GM18502 (cell line): ENCODE data around the gene LTBP3.

Source experiments
- ATAC-seq: cut with Tn5 transposase; IDR thresholded peaks from one replicate; pipeline ENCODE4 v1.9.1; 2021; ENCODE audit warnings: mild to moderate bottlenecking; ENCODE audit not compliant: unreplicated experiment, poor library complexity

Gene LTBP3

GRCh38 chr11:65586247-65586630 is 28.1 kb upstream of the LTBP3 start:
- ATAC-seq = no peak

DNA sequence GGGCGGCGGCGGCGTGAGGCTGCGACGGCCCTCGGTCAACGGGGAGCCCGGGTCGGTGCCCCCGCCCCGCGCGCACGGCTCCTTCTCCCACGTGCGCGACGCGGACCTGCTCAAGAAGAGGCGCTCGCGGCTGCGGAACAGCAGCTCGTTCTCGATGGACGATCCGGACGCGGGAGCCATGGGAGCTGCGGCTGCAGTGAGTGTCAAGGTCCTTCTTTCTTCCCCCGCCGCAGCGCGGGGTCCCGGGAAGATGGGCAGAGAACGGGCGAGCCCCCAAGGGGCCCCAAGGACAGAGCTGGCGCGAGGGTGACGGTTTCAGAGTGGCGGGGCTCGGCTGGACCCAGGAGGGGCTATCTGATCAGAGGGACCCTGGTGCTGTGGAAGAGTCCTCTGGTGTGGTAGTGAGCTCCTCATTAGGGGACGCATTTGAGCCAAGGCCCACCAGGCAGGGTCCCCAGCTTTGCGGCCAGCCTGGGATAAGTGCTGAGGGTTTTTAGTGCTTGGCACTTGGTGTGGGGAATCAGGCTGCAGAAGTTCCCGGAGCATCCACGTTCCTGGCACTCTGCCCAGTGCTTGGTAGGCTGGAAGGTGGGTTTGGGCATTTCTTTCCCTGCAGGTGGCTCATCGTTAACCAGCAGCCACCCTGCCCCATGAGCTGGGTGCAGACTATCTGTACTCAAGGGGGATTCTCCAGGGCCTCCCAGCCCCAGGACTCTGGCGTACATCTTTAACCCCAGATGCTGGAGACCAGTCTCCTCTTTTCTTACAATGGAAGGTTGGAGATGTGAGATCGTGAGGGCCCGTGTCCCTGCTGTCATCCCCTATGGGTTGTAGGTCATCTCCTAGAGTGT is 27.5 kb upstream of the LTBP3 start:
- ATAC-seq = no peak

DNA sequence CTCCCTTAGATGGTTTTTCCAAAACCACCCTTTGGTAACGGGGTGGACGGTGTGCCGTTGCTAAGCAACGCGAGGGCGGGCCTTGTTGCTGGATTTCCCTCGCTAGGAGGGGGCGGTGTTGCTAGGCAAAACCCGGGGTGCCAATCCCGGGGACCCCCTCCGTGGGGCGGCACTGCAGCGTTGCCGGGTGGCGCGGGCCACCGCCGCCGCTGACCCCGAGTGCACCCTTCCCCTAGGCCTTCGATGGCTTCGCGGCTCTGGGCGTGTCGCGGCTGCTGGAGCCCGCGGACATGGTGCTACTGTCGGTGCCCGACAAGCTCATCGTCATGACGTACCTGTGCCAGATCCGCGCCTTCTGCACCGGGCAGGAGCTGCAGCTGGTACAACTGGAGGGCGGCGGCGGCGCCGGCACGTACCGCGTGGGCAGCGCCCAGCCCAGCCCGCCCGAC is 26.6 kb upstream of the LTBP3 start:
- ATAC-seq = no peak

- ATAC-seq = no peak
Observed at GRCh38 chr11:65584106-65584505, 25.9 kb upstream of the LTBP3 start.

DNA sequence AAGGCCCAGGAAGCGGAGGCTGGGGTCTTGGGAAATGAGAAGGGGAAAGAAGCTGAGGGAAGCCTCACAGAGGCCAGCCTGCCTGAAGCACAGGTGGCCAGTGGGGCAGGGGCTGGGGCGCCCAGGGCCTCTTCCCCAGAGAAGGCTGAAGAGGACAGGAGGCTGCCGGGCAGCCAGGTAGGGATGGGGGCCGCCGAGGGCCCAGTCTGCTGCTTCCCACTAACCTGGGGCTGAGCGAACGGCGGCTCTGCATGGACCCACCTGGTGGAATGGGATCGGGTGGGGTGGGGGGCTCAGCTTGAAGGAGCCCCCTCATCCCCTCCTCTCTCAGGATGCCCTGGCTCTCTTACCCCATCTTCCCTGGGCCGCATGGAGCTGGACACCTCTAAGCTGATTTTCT is 25.4 kb upstream of the LTBP3 start:
- ATAC-seq = no peak

- ATAC-seq = no peak
Observed at GRCh38 chr11:65581928-65582327, 23.8 kb upstream of the LTBP3 start.

DNA sequence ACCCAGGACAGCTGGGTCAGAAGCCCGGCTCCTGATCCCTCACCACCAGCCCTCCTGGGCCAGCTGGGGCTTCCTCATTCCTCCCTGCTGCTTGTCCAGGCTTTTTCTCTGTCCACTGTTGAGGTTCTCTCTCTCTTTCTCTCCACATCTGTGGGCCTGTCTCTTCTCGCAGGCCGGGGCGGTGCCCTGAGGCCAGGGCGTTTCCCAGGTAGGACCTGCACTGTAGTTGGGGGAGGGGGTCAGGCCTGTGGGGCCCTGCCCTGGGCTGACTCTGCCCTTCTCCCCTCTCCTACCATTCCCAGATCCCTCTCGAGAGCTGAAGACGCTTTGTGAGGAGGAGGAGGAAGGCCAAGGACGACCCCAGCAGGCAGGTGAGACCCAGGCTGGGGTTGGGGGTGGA is 22.6 kb upstream of the LTBP3 start:
- ATAC-seq = no peak

- no peak for ATAC-seq
Observed at GRCh38 chr11:65580031-65580692, 22.0 kb upstream of the LTBP3 start.

DNA sequence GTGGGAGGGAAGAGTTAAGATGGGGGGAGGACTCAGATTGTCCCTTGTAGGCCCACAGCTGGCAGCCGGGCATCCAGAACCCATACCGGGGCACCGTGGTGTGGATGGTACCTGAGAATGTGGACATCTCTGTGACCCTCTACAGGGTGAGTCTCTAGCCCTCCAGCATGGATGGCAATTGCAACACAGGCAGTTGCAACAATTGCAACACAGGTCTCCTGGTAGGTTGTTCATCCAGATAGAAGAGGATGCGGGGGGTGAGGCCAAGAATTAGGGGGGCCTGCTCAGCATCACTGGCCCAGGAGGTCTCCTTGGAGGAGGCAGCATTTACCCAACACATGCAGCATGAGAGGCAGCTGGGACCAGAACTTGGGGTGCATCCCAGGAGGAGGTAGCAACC is 21.1 kb upstream of the LTBP3 start:
- ATAC-seq = no peak

DNA sequence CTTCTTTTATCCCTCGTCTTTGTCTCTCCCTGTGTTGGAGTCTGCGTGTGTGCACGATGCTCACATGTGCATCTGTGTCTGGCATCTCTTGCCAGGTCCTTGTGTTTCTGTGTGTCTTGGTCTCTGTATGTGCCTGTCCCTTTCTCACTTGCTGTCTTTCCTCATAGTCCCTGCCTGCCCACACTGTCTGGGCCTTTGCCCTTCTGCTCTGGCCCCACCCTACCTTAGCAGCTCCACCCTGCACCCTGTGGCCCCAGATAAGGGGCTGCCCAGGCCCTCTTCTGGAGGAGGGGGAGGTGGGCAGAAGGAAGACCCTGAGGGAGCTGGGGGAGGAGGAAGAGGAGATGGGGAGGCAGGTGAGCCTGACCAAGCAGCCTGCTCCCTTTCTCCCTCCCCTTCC is 20.5 kb upstream of the LTBP3 start:
- ATAC-seq = no peak

DNA sequence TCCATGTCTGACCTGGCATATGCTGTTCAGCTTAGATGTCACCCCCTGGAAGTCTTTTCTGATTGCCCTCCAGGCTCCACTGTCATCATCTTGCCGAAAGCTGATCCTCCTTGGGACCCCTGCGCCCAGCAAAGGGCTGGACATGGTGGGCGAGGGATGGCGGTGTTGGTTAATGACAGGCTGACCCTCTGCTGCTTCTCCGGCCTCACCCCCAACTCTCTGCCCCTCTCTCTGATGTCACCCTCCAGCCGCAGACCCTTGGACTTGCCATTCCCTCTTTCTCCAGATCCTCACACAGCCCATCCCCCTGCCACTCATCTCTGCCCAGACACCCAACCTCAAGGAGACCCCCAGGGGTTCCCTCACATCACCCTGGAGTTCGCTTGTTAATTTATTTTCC is 20.0 kb upstream of the LTBP3 start:
- ATAC-seq = no peak

DNA sequence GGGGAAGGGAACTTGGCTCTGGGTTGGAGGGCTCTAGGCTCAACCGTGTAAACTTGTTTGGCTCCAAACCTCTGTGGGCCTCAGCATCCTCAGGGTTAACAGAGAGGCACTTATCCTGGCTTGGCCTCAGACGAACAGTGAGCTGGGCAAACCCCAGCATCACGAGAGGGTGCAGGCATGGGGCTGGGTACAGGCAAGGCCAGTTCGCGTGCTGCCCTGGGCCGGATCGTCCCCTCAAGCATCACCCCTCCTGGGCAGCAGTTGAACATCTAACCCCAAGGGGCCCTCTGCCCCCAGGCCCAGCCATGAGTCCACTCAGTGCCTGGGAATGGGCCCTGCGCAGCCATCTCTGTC is 19.6 kb upstream of the LTBP3 start:
- ATAC-seq = no peak

DNA sequence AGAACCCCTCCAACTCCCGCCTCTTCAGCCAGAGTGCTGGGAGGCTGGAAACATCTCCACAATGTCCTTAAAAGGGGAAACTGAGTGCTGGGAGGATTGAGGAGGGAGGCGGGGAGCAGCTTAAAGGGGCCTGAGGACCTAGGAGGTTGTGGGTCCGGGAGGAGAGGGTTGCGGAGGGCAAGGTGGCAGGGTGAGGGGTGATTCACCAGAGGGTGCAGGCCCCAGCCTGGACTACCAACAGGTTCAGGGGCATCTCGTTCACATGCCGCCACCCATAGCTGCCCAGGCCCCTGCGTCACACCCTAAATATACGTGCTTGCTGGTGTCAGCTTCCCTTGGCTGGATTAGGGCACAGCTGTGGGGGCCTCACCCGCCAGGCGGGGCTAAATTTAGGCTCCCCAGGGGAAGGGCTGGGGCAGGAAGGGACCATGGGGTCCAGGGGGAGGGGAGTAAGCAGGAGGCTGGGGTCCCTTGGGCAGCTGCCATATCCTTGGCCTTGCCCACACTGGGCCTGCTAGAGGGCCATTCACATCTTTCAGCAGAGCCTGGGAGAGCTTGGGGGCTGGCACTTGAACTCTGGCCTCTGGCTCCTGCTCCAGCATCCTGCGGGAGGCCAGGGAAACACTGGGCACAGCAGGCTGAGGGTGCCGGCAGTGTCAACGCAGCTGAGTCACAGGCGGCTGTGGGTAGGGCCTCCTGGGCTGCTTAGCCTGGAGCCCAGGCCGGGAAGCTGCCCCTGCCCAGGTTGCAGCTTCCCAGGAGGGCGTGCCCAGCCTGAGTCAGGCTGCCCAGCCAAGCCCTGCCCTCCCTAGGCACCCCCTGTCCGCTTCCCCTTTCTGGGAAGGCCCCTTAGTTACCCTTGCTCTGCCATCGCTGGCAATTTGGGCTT is 19.0 kb upstream of the LTBP3 start:
- ATAC-seq = no peak

DNA sequence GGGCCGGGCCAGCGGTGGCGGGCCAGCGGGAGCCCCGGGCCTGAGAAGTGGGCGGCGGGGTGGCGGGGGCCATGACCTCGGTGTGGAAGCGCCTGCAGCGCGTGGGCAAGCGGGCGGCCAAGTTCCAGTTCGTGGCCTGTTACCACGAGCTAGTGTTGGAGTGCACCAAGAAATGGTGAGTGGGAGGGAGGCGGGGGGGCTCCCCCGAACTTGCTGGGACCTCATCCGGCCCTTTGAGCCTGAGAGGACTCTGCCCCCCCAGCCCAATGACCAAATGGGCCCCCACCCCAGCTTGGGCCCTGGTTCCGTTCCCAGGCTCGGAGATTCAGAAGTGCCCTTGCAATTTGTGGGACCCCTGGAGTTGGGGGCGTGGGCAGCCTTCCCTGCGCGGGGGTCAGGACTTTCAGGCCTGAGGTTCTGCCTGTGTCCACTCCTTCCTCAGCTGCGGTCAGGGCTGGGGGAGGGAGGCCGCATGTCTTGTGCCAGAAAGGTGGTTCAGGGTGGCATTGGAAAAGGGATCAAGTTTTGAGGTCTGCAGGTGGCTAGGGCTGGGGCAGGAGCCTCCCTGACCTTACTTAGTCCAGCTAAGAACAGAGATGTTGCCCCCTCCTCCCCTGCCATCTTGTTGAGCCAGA is 18.2 kb upstream of the LTBP3 start:
- no peak for ATAC-seq

GRCh38 chr11:65575568-65576231 is 17.5 kb upstream of the LTBP3 start, which contains the start of gene EHBP1L1:
EHBP1L1 (plus strand) TSS chr11:65576053; CDS start chr11:65576303, 250 bp downstream.
- ATAC-seq = peak; percentile 25

DNA sequence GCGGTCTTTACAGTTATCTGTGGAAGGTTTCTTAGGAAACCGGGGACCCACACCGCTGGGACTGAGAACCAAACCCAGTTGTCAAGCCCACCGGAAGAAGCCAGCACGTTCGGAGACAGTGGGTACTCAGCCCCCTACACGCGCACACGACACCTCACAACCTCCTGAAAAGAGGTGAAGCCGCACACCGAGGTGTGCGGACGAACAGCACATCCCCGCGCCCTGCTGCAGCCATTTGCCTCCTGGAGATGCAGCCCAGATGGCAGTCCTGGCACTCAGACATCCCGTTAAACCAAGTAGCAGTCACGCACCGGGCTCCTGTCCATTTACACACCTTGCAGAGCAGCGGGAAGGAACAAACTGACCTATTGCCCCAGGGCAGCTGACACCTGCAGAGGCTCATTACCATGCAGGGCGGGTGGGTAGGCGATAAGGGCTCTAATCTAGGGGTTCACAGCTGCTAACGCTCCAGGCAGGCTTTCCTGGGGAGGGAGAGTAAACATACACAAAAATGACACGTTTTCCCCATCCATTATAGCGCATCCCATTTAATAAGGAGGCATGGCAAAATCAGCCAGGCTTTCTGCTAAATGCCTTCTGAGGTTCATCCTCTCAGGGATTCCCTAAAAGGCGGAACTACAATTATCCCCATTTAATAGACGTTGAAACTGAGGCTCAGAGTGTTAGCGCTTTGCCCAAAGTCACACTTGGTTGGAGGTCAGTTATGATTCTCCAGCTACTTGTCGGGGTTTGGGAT is 16.8 kb upstream of the LTBP3 start:
- no peak for ATAC-seq

GRCh38 chr11:65574109-65574810 is 16.1 kb upstream of the LTBP3 start:
- ATAC-seq = peak; percentile 35

DNA sequence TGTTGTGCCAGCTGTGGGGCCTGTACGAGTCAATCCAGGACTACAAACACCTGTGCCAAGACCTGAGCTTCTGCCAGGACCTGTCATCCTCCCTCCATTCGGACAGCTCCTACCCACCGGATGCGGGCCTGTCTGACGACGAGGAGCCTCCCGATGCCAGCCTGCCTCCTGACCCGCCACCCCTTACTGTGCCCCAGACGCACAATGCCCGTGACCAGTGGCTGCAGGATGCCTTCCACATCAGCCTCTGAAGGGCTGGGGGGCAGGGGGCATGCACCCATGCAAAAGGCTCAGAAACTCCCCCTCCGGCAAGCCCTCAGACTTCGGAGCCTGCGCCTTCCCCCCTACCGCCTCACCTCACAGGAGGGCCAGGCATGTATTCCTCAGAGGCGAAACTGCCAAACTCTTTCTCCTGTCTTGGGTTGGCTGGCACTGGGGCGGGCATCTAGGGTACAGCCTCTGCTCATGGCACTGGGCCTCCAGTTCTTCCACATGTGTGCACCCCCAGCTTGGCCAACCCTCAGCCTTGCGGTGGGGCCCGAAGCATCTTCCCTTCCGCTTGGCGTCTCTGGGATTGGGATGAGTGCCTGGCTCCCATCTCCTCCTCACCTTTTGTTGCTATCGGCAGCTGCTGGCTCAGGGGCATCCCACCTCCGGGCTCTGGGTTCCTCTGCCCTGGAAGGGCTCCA is 15.4 kb upstream of the LTBP3 start:
- ATAC-seq = no peak
